Ishikawa (cell line): ENCODE results near the gene TPST2.

Experiments
- CEBPB ChIP-seq: IDR thresholded peaks from 2 replicates; pipeline ENCODE4 v1.6.1; 2012
- EP300 ChIP-seq: IDR thresholded peaks from 2 replicates; pipeline ENCODE4 v1.6.1; 2012; ENCODE audit warnings: borderline replicate concordance
- MAX ChIP-seq: IDR thresholded peaks from 2 replicates; pipeline ENCODE4 v1.6.1; 2012
- NFIC ChIP-seq: IDR thresholded peaks from 2 replicates; pipeline ENCODE4 v1.6.1; 2012
- RAD21 ChIP-seq: IDR thresholded peaks from 2 replicates; pipeline ENCODE4 v1.6.1; 2012; ENCODE audit warnings: low read depth
- REST ChIP-seq: IDR thresholded peaks from 2 replicates; pipeline ENCODE4 v1.6.1; 2012; ENCODE audit warnings: low read depth, mild to moderate bottlenecking
- TAF1 ChIP-seq: IDR thresholded peaks from 2 replicates; pipeline ENCODE4 v1.6.1; 2012; ENCODE audit warnings: low read depth, mild to moderate bottlenecking
- TEAD4 ChIP-seq: IDR thresholded peaks from 2 replicates; pipeline ENCODE4 v1.6.1; 2012
- USF1 ChIP-seq: IDR thresholded peaks from 2 replicates; pipeline ENCODE4 v1.6.1; 2012
- YY1 ChIP-seq: IDR thresholded peaks from 2 replicates; pipeline ENCODE4 v1.6.1; 2012; ENCODE audit warnings: low read depth

- TF ChIP-seq EP300, result no peak
- no peak for TF ChIP-seq RAD21
- TF ChIP-seq TAF1, result no peak
- no peak for TF ChIP-seq REST
- TF ChIP-seq YY1, result no peak
- TF ChIP-seq CEBPB, result no peak
- TF ChIP-seq NFIC, result no peak
- TF ChIP-seq USF1, result no peak
- TF ChIP-seq MAX, result no peak
- no peak for TF ChIP-seq TEAD4
Measured at GRCh38 chr22:26587991-26588613, 1.8 kb downstream of the TPST2 start.
